ENCODE measurements around the gene EPB41L2.
"Not testable (repeated sequence)": the region's sequence is repeated elsewhere in the genome, so short reads cannot be mapped to it uniquely, and the experiment has no call there.

The EPB41L2 gene

GRCh38 chr6:131001111-131001736 lies 61.8 kb downstream of the EPB41L2 start:
- no peak for DNase-seq

DNA sequence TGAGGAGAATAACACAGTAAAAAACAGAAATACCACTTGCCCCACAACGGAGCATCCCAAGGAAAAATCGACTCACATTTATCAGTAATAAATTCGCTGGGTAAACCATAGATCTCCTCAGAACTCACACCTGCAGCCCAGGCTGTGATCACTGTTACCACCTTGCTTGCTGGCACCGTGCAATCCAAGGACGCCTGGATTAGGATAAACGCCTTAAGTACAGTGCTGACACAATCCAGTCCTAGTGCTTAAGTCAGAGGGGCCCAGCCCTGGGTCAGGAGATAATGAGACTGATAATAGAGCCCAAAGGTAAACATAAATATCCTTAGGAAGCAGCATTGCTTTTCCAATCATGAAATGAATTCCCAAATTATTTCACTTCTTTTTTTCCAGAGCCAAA lies 62.5 kb downstream of the EPB41L2 start:
- DNase-seq, result no peak

DNA sequence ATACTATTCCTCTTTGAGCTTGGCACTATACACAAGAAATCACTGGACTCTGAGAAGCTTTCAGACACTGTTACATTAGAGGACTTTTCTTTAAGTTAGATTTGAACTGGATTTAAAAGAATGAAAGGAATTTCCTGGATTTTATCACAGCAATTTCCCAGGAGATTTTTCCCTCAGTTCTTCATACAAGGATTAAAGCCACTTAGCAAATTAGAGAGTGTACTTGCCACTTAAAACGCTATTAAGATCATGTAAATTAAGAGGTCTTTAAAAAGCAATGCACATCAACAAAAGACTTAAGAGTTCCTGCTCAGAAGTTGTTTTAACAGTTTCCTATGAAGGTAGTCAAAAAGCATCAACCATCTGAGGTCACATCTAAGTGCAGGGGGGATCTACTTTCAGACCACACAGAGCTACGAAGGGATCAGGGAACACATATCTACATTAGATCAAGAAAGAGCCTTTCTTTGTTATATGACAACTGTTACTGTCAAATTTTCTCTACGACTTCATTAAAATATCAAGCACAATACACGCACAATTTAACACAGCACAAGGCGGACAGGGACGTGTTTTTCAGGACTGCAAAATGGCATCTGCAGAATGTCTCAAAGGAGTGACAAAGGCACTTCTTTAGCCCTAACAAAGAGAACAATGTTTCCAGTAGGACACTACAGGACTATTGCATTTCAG lies 65.8 kb downstream of the EPB41L2 start:
- DNase-seq, result no peak

- no peak for DNase-seq
Observed at GRCh38 chr6:130996635-130997034, 66.4 kb downstream of the EPB41L2 start.

GRCh38 chr6:130995783-130996447 lies 67.1 kb downstream of the EPB41L2 start:
- no peak for DNase-seq

DNA sequence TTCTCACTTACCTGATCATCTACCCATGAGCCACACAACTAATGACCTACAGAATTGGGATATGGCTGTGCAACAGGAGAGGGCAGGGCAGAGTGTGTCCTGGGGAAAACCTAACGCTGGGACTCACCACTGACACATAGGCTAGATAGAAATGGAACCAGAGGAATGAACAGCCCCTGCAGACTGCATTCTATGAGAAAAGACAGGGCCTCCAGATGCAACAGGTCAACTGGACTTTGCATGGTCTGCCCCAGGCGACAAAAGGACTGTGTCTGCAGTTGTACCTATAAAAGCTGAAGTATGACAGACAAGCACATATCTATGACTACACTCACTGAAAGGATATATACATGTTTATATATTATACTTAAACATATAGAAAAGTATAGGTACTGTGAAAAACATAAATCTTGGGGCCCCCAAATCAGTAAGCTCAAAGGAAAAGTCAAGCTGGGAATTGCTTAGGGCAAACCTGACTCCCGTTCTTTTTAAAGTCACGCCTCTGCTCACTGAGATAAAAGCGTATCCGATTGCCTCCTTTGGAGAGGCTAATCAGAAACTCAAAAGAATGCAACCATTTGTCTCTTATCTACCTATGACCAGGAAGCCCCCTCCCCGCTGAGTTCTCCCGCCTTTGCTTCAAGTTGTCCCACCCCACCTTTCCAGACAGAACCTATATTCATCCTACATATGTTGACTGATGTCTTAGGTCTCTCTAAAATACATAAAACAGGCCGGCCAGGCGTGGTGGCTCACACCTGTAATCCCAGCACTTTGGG lies 68.5 kb downstream of the EPB41L2 start:
- no peak for DNase-seq

- no peak for DNase-seq
Observed at GRCh38 chr6:130993292-130993765, 69.7 kb downstream of the EPB41L2 start.

DNA sequence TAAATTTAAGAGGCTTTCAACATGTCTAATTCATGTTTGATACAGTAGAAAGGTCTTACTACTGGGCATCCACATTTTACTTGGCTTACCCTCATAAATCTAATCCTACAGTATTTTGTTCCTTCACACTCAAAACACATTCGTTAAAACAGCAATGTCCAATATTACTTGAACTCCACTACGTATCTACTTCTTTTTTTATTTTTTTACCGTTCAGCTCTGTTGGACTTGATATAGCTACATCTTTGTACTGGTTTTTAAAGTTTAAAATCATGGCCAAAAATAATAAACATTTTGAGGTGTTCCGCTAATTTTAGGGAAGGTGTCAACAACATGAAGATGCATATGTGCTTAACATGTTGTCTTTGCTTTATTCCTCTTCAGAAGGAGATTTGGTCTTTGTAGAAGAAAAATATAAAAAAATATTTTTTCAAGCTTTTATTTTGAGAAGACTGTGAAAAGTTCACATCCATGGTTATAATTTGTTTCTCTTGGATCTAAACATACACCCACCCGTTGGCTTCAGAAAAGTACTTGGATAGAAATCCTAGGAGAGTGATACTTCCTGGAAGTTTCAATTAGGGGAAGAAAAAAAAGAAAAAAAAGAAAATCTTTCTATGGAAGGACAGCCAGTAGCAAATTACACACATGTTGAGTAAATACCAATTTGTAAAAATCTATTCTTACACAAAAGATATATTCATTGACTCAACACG lies 71.5 kb downstream of the EPB41L2 start:
- DNase-seq, result no peak

DNA sequence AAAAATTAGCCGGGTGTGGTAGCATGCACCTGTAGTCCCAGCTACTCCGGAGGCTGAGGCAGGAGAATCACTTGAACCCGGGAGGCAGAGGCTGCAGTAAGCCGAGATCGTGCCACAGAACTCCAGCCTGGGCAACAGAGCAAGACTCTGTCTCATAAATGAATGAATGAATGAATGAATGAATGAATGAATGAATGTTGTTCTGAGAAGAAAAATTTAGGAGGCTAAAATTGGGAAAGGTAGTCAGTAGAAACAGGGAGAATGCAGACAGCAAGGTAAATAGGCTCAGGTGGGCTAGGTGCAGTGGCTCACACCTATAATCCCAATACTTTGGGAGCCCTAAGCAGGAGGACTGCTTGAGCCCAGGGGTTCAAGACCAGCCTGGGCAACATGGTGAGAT lies 75.5 kb downstream of the EPB41L2 start:
- not testable (repeated sequence) for DNase-seq

DNA sequence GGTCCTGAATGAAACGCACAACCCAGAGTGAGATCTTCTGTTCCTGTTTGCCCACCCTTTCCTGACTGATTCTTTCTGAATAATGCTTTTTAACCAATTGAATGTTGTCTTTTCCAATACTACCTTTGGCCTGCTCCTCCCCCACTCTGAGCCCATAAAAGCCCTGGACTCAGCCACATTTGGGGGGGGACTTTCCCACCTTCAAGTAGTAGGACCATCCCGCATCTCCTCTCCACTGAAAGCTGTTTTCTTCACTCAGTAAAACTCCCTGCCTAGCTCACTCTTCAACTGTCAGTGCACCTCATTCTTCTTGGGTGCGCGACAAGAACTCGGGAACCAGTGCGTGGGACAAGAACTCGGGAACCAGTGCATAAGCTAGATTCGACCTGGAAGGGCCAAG lies 77.9 kb downstream of the EPB41L2 start:
- DNase-seq, result no peak

DNA sequence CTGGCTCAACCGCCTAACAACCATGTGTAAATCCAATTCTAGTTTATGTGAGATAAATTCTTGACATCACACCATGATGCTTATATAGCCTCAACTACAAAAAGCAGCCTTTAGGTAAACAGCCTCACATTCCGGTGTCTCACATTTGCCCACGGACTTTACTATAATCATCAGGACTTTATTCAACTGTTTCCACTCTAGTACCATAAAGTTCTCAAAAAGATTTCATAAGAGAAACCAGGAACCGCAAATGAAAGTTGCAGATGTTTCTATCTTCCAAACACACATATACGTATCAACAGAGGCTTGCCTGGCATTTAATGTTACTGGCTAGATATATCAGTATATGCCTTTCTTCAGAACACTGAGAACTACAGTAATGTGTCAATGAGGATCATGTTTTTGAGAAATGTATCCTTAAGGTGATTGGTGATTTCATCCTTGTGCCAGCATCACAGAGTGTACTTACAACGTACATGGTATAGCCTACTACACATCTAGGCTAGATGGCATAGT lies 80.0 kb downstream of the EPB41L2 start:
- no peak for DNase-seq

DNA sequence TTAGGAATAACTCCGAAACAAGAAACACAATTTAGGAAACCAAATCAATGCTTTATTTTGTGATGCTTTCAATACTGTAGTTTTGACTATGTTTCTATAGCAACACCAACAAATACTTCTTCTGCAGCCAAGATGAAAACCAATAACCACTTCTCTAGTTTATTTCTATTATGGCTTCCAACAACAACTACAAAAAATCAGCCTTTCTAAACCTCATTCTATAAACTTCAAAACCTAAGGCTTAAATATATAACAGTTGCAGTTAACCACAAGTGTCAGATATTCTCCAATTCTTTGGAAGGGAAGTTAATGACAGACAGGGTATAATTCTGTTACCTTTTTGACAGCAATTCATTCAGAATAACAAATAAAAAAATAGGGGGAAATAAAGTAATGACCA lies 80.9 kb downstream of the EPB41L2 start:
- no peak for DNase-seq

GRCh38 chr6:130981409-130981808 lies 81.6 kb downstream of the EPB41L2 start:
- DNase-seq, result no peak

- DNase-seq, result no peak
Observed at GRCh38 chr6:130980310-130981032, 82.6 kb downstream of the EPB41L2 start.

DNA sequence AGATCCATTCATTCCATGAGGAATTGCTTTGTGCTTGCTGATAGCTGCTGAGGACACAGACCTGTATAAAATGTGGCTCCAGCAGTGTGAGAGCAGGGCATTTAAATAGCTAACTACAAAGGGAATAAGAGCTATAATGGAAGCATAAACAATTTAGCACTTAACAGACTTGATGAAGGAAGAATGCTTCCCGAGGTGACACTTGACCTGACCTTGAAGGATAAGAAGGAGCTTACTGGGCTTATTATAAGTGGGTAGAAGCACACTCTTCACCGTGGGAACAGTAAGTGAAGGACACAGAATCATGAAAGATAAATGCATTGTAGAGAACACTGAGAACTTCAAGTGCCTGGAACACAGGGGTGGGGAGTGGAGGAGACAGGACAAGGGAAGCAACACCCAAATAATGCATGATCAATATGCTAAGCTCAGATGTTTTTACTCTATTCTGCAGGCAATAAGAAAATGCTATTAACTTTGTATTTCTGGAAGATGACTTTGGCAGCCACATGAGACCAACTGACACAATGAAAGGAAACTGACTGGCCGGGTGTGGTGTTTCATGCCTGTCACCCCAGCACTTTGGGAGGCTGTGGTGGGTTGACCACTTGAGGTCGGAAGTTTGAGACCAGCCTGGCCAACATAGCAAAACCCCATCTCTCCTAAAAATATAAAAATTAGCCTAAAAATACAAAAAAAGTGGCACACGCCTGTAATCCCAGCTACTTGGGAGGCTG lies 84.2 kb downstream of the EPB41L2 start:
- DNase-seq, result no peak

DNA sequence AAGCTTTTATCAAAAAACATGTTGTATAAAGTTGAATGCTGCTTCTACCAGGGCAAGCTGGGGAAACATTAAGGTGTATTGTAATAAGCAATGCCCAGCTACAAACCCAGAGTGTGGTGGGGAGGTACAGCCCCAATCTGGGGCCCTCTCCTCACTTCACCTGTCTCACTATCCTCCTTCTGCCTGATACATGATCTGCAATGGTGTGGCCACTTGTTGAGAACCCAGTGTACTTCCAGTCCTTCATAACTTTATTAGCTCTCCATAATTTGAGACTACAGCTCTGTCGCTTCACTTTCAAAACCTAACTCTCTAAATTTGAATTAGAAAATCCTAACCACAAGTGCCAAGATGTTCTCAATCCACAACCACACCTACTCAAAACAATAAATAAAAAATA lies 84.9 kb downstream of the EPB41L2 start:
- DNase-seq, result no peak

DNA sequence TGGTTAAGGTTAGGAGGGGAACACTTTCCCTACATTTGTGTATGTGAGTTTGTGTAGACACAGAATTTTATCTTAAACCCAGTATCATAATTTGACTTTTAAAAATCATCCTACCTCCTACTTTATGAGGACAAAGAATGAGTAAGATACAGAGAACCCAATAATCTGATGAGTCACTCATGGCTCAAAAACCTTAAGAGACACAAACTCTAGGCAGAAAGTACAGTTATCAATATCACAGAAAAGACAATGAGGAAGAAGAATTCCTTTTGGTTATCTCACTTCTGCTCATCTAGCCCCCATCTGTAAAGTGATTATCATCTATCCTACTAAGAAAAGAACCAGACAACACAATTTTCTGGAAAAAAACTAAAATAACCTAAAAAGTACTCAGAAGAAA lies 87.7 kb downstream of the EPB41L2 start:
- DNase-seq, result no peak

- DNase-seq, result no peak
Observed at GRCh38 chr6:130973521-130974277, 89.3 kb downstream of the EPB41L2 start.

DNA sequence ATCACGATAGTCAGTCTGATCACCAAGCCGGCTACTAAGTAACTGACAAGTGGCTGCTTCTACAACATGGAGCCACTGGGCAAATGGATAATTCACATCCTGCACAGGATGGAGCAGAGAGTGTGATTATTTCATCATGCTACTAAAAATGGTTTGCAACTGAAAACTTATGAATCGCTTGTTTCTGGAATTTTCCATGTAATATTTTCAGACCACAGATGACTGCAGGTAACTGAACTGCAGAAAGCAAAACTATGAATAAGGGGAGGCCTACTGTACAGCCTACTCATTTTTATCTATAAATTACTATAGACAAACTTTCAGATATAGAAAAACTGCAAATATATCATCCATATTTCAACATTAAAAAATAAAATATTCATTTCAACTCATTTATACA lies 91.5 kb downstream of the EPB41L2 start:
- DNase-seq, result no peak

GRCh38 chr6:130970839-130971410 lies 92.1 kb downstream of the EPB41L2 start:
- DNase-seq, result no peak
